Peyer's patch (tissue), 4 donors: ENCODE results near the gene ATG9A. TPM values are rescaled to one million over a fixed set of nuclear protein-coding genes. Genes with fewer than 3 reads are reported as not detected.

Experiments
- DNase-seq, 3 donors: peaks; one replicate each; pipeline ENCODE4 v3.0.0-alpha.2; 2017 to 2019
- H3K27ac ChIP-seq, 4 donors: fragments of 200-600 bp; sonication (generic); one replicate each; pipeline ENCODE4 v1.5.1; 2016 to 2019
- H3K27me3 ChIP-seq, 2 donors: fragments of 200-600 bp; sonication (generic); one replicate each; pipeline ENCODE4 v1.5.1; 2019
- H3K36me3 ChIP-seq, 3 donors: fragments of 200-600 bp; sonication (generic); one replicate each; pipeline ENCODE4 v1.5.1; 2016 to 2019
- H3K4me1 ChIP-seq, 4 donors: fragments of 200-600 bp; sonication (generic); one replicate each; pipeline ENCODE4 v1.5.1; 2016 to 2019
- H3K4me3 ChIP-seq, 4 donors: fragments of 200-600 bp; sonication (generic); 1 replicate in 3 of 4; 2 replicates in 1 of 4; pipeline ENCODE4 v1.5.1; 2016 to 2019; ENCODE audit warnings: mild to moderate bottlenecking in 1 of 4
- H3K9me3 ChIP-seq, 4 donors: fragments of 200-600 bp; sonication (generic); one replicate each; pipeline ENCODE4 v1.5.1; 2016 to 2019; ENCODE audit warnings: mild to moderate bottlenecking in 1 of 4
- POLR2A ChIP-seq, 2 donors: fragments of 450-650 bp; IDR thresholded peaks; one replicate each; pipeline ENCODE4 v1.5.1; 2017; ENCODE audit warnings: antibody characterized with exemption in 2 of 2, mild to moderate bottlenecking in 2 of 2, moderate library complexity in 2 of 2
- total RNA-seq, 4 donors: library from RNA; depleted of rRNA; stranded (reverse); fragments of >200 nt; gene quantifications; one replicate each; pipeline ENCODE4 v1.1.0, GENCODE V29; 2016
- TF ChIP-seq, protein P1 (sequence below), 6 experiments: fragments of 450-650 bp in 4 of 6; fragments of 200-600 bp in 2 of 6; sonication (generic) in 1 of 6; IDR thresholded peaks; one replicate each; pipeline ENCODE4 v1.5.1; 2017 to 2019; ENCODE audit warnings: antibody characterized with exemption in 6 of 6, mild to moderate bottlenecking in 3 of 6, moderate library complexity in 1 of 6

The ATG9A gene
- total RNA-seq, 4 donors from 2014 or later: 23.1 to 107 (median 96.0) TPM

DNA sequence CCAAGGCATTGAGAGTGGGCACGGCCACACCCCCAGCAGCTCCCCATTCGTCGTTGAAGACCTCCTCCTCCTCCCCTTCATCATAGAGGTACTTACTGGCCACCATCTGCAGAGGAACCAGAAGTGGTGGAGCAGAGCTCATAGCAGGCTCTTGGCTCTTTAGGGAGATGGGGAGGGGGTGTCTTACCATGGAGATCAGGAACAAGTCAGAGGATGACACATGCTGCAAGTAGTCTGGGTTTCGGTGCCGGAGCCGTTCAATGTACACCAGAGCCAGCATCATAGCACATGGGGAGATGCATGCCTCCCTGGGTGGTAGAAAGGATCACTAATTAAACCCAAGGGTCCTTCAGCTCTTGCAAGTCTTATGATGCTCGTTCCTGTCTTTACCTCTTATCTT lies 54.6 kb downstream of the ATG9A start:
- no peak for TF ChIP-seq POLR2A (IDR thresholded peaks at IDR 0.05)
- TF ChIP-seq, protein P1, sequence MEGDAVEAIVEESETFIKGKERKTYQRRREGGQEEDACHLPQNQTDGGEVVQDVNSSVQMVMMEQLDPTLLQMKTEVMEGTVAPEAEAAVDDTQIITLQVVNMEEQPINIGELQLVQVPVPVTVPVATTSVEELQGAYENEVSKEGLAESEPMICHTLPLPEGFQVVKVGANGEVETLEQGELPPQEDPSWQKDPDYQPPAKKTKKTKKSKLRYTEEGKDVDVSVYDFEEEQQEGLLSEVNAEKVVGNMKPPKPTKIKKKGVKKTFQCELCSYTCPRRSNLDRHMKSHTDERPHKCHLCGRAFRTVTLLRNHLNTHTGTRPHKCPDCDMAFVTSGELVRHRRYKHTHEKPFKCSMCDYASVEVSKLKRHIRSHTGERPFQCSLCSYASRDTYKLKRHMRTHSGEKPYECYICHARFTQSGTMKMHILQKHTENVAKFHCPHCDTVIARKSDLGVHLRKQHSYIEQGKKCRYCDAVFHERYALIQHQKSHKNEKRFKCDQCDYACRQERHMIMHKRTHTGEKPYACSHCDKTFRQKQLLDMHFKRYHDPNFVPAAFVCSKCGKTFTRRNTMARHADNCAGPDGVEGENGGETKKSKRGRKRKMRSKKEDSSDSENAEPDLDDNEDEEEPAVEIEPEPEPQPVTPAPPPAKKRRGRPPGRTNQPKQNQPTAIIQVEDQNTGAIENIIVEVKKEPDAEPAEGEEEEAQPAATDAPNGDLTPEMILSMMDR (IDR thresholded peaks at IDR 0.05): no peak
- Histone ChIP-seq H3K4me1 (peaks cover 3 to 48% (median 6%) of the 10 kb centered on the region in 4 donors), H3K27me3 (no peaks in the 10 kb centered on the region), H3K36me3 (peaks cover 0 to 40% (median 0%) of the 10 kb centered on the region in 3 donors), H3K9me3 (no peaks in the 10 kb centered on the region), H3K4me3 (peak overlapping the region in 1 of 4 donors; percentile 9), H3K27ac (no peak overlapping the region)
- peak in 1 of 3 donors; percentile 40 for DNase-seq

DNA sequence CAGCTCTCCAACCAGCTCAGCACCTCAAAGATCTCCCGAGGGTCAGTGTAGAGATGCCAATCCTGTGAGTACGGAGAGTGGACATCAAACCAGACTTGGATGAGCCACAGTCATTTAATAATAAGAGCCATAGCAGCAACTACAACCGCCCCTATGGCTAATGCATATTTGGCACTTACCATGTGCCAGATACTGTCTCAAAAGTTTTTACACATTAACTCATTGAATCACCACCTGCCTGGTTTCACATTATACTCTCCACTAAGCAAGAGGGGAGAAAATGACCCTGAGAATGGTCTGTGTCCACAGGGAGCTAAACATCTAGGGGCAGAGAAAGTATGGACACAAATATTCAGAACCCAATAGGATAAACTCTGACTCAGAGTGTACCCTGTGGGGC lies 55.3 kb downstream of the ATG9A start:
- no peaks in the 10 kb centered on the region for H3K9me3 ChIP-seq
- no peak overlapping the region for H3K27ac ChIP-seq
- TF ChIP-seq, protein P1 (IDR thresholded peaks at IDR 0.05): no peak
- TF ChIP-seq POLR2A (IDR thresholded peaks at IDR 0.05): no peak
- DNase-seq: no peak
- H3K36me3 ChIP-seq: peaks cover 0 to 36% (median 0%) of the 10 kb centered on the region in 3 donors
- H3K4me1 ChIP-seq: peaks cover 3 to 47% (median 4%) of the 10 kb centered on the region in 4 donors
- H3K27me3 ChIP-seq: no peaks in the 10 kb centered on the region
- no peak overlapping the region for H3K4me3 ChIP-seq

DNA sequence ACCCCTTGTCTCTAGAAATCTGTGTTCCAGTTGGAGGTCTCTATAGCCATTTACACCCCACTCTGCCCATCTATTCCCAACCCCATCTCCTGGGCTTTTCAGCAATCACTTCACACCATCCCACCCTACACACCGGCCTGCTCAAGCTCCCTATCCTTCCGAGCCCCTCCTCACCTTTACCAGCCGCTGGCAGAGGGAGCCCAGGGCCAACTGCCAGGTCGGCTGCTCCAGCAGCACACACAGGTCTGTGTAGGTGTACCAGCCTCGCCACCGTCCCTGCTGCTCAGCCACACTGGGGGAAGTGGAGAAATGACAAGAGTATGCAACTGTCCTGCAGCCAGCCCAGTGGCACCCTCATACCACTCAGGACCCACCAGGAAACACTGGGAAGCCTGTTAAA lies 56.3 kb downstream of the ATG9A start:
- TF ChIP-seq, protein P1 (IDR thresholded peaks at IDR 0.05): no peak
- no peak for TF ChIP-seq POLR2A (IDR thresholded peaks at IDR 0.05)
- H3K4me1 ChIP-seq: peaks cover 0 to 42% (median 0%) of the 10 kb centered on the region in 4 donors
- peaks cover 0 to 36% (median 0%) of the 10 kb centered on the region in 3 donors for H3K36me3 ChIP-seq
- no peaks in the 10 kb centered on the region for H3K27me3 ChIP-seq
- no peaks in the 10 kb centered on the region for H3K9me3 ChIP-seq
- H3K27ac ChIP-seq: no peak overlapping the region
- DNase-seq: peak in 1 of 3 donors; percentile 35
- H3K4me3 ChIP-seq: no peak overlapping the region

DNA sequence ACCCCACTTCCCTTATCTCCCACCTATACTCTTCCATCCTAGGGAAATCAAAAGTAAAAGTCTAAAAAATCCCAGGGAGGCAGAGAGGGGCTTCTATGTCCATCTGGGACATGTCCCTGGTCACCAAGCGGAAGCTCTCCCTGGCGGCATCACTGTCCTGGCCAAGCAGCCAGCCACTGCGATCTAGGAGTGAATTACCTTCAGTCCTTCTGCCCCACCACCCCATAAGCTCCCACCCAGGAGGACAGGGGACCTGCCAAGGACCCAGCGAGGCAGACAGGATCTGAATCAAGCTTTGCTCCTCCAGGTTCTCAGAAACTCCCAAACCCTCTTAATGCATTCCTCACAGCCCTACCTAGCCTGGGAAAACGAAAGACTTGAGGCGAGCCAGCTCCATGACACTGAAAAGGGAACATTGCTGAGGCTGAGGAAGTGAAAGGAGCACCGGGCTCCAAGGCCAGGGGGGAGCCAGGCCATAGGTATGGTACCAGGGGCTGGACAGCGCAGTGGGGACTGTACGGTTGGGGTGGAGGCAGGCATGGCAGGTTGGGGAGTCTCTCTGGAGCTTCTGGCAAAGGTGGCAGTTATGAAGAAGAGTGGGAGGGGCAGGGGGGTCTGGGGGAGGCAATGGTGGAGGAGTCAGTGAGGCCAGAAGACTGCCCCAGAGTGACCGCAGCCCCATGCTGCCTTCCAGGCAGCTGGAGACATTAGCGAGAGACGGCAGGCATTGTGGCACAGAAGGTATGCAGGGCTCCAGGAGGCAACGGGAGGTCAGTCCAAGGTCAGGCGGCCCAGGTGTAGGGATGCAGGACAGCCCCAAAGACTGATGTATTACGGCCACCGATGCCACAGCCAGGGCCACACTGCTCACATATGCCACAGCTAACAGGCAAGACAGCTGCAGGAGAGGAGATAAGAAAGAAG lies 56.9 kb downstream of the ATG9A start:
- DNase-seq: peak in 1 of 3 donors; percentile 39
- H3K4me1 ChIP-seq: peaks cover 0 to 42% (median 0%) of the 10 kb centered on the region in 4 donors
- no peaks in the 10 kb centered on the region for H3K9me3 ChIP-seq
- no peaks in the 10 kb centered on the region for H3K27me3 ChIP-seq
- H3K27ac ChIP-seq: peak overlapping the region in 3 of 4 donors; percentile 20 to 54 (median 50)
- no peak overlapping the region for H3K4me3 ChIP-seq
- no peak for TF ChIP-seq POLR2A (IDR thresholded peaks at IDR 0.05)
- TF ChIP-seq, protein P1 (IDR thresholded peaks at IDR 0.05): no peak
- peaks cover 0 to 36% (median 0%) of the 10 kb centered on the region in 3 donors for H3K36me3 ChIP-seq

DNA sequence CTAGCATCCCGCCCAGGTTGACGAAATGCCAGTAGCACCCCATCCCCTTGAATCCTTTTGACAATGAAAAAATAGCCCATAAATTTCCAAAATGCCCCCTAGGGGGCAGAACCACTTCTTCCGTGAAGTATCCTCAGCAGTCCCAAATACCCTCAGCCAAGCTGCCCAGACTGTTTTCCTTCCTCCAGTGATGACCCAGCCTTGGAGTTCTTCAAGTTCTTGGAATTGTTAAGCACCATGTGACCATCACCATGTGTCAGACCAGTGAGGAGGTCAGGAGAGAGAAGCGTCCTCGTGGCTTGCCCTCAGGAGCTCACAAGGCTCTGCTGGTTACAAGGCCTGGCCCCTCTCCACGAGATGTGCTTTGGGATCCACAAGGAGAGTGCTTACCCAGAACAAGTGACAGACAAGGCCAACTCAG lies 58.2 kb downstream of the ATG9A start:
- peak in 2 of 3 donors; percentile 28 to 69 for DNase-seq
- no peak overlapping the region for H3K4me3 ChIP-seq
- peaks cover 0 to 41% (median 0%) of the 10 kb centered on the region in 3 donors for H3K36me3 ChIP-seq
- H3K9me3 ChIP-seq: no peaks in the 10 kb centered on the region
- peak overlapping the region; percentile 5 to 54 (median 35) for H3K27ac ChIP-seq
- TF ChIP-seq, protein P1 (IDR thresholded peaks at IDR 0.05): peak; percentile 51 to 83 (median 60)
- no peak for TF ChIP-seq POLR2A (IDR thresholded peaks at IDR 0.05)
- peaks cover 0 to 41% (median 0%) of the 10 kb centered on the region in 4 donors for H3K4me1 ChIP-seq
- H3K27me3 ChIP-seq: no peaks in the 10 kb centered on the region
